Measurements from ENCODE around the gene FBXL7. TPM values are rescaled to one million over a fixed set of nuclear protein-coding genes. Genes with fewer than 3 reads are reported as not detected.

The FBXL7 gene
- polyA plus RNA-seq, 1 donor from 2014 or later: 0.24 TPM

GRCh38 chr5:15513431-15513830 is 13.5 kb downstream of the FBXL7 start:
- no peaks in the 10 kb centered on the region for H3K9me3 ChIP-seq (ENCODE audit: low read length)
- no peaks in the 10 kb centered on the region for H3K27me3 ChIP-seq (ENCODE audit: insufficient read depth, low read depth, low read length)
- no peak overlapping the region for H3K4me3 ChIP-seq (ENCODE audit: low read length)
- TF ChIP-seq EZH2 (IDR thresholded peaks at IDR 0.05; ENCODE audit: borderline replicate concordance, insufficient read depth, low read length, poor library complexity, severe bottlenecking): no peak
- no peak for TF ChIP-seq REST (IDR thresholded peaks at IDR 0.05; ENCODE audit: borderline replicate concordance)
- TF ChIP-seq EP300 (conservative IDR thresholded peaks at IDR 0.05; ENCODE audit: poor library complexity, severe bottlenecking): no peak
- TF ChIP-seq RAD21 (conservative IDR thresholded peaks at IDR 0.05): no peak
- no peak for TF ChIP-seq MXI1 (conservative IDR thresholded peaks at IDR 0.05; ENCODE audit: poor library complexity, severe bottlenecking)
- no peak for TF ChIP-seq POLR2AphosphoS5 (IDR thresholded peaks at IDR 0.05)
- TF ChIP-seq TAF1 (IDR thresholded peaks at IDR 0.05; ENCODE audit: low read depth): no peak
- no peaks in the 10 kb centered on the region for H3K9me2 ChIP-seq (ENCODE audit: insufficient read depth, low read length)
- H3K27ac ChIP-seq (ENCODE audit: low read length): no peak overlapping the region
- H4K20me1 ChIP-seq (ENCODE audit: insufficient read depth): no peaks in the 10 kb centered on the region
- H3K79me2 ChIP-seq (replicated peaks; ENCODE audit: insufficient read depth, low read length): peaks cover 16% of the 10 kb centered on the region
- no peak overlapping the region for H2AFZ ChIP-seq (ENCODE audit: low read depth, low read length)
- H3K36me3 ChIP-seq (ENCODE audit: insufficient read depth, low read length): no peaks in the 10 kb centered on the region
- no peak overlapping the region for H3K4me2 ChIP-seq (ENCODE audit: low read length)
- H3K9ac ChIP-seq (ENCODE audit: low read length): no peak overlapping the region
- H3F3A ChIP-seq (ENCODE audit: insufficient read depth, low read length, poor library complexity, severe bottlenecking): no peaks in the 10 kb centered on the region

DNA sequence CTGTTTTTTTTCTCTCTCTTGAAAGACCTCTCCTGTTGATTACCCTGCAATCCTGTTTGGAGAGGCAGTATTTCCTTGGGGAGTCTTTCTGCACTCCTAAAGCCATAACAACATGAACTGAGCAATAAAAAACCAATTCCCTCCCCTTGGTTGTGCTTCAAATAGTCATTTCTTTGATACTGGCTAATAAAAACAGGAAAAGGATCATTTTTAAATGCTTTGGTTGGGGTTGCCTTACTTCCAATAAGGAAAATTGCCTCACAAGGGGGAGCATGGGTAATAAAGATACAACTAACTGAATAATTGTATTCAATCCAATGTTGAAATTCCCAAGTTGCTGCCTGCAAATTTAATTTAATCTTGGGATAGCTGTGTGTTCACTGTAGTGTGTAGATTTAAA is 13.9 kb downstream of the FBXL7 start:
- H3K36me3 ChIP-seq (ENCODE audit: insufficient read depth, low read length): no peaks in the 10 kb centered on the region
- H3K79me2 ChIP-seq (replicated peaks; ENCODE audit: insufficient read depth, low read length): peaks cover 13% of the 10 kb centered on the region
- no peak overlapping the region for H3K4me3 ChIP-seq (ENCODE audit: low read length)
- H4K20me1 ChIP-seq (ENCODE audit: insufficient read depth): no peaks in the 10 kb centered on the region
- H3K27ac ChIP-seq (ENCODE audit: low read length): no peak overlapping the region
- no peak for TF ChIP-seq REST (IDR thresholded peaks at IDR 0.05; ENCODE audit: borderline replicate concordance)
- no peak for TF ChIP-seq MXI1 (conservative IDR thresholded peaks at IDR 0.05; ENCODE audit: poor library complexity, severe bottlenecking)
- no peak for TF ChIP-seq POLR2AphosphoS5 (IDR thresholded peaks at IDR 0.05)
- TF ChIP-seq EP300 (conservative IDR thresholded peaks at IDR 0.05; ENCODE audit: poor library complexity, severe bottlenecking): no peak
- TF ChIP-seq CTCF (IDR thresholded peaks at IDR 0.05; ENCODE audit: poor library complexity, severe bottlenecking): no peak
- TF ChIP-seq EZH2 (IDR thresholded peaks at IDR 0.05; ENCODE audit: borderline replicate concordance, insufficient read depth, low read length, poor library complexity, severe bottlenecking): no peak
- no peak for TF ChIP-seq SMC3 (conservative IDR thresholded peaks at IDR 0.05; ENCODE audit: poor library complexity)
- no peak for TF ChIP-seq TAF1 (IDR thresholded peaks at IDR 0.05; ENCODE audit: low read depth)
- no peak for TF ChIP-seq RAD21 (conservative IDR thresholded peaks at IDR 0.05)
- H3K9me3 ChIP-seq (ENCODE audit: low read length): no peaks in the 10 kb centered on the region
- no peak overlapping the region for H3K9ac ChIP-seq (ENCODE audit: low read length)
- H3K9me2 ChIP-seq (ENCODE audit: insufficient read depth, low read length): no peaks in the 10 kb centered on the region
- no peak overlapping the region for H3K4me2 ChIP-seq (ENCODE audit: low read length)
- H2AFZ ChIP-seq (ENCODE audit: low read depth, low read length): no peak overlapping the region
- H3F3A ChIP-seq (ENCODE audit: insufficient read depth, low read length, poor library complexity, severe bottlenecking): no peaks in the 10 kb centered on the region
- H3K27me3 ChIP-seq (ENCODE audit: insufficient read depth, low read depth, low read length): no peaks in the 10 kb centered on the region
